GF-D8 (cell line): ENCODE measurements around the gene SHMT1.
A peak's percentile ranks its signal among the peaks of the same experiment; 100 is the strongest.
"Not testable (repeated sequence)": the region's sequence is repeated elsewhere in the genome, so short reads cannot be mapped to it uniquely, and the experiment has no call there.

Source experiments
- DNase-seq: peaks from one replicate; lab custom pipeline; 2025; lab: John Stamatoyannopoulos, UW

SHMT1 gene

GRCh38 chr17:18378614-18379013 is 15.3 kb upstream of the SHMT1 start:
- DNase-seq, result not testable (repeated sequence)

DNA sequence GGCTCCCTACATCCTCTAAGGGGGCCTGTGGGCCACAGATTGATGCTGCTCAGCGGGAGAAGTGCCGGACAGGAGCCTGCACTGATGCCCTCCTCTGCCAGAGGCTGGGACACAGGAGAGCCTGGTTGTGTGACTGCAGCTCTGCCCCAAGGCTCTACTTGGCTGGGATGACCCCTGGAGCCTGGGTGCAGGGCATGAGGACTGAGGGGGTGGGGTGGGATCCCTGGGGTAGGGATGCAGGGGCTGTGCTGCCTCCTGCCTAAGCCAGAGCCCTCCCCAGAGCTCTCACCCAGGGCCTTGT is 14.8 kb upstream of the SHMT1 start:
- DNase-seq, result no peak

DNA sequence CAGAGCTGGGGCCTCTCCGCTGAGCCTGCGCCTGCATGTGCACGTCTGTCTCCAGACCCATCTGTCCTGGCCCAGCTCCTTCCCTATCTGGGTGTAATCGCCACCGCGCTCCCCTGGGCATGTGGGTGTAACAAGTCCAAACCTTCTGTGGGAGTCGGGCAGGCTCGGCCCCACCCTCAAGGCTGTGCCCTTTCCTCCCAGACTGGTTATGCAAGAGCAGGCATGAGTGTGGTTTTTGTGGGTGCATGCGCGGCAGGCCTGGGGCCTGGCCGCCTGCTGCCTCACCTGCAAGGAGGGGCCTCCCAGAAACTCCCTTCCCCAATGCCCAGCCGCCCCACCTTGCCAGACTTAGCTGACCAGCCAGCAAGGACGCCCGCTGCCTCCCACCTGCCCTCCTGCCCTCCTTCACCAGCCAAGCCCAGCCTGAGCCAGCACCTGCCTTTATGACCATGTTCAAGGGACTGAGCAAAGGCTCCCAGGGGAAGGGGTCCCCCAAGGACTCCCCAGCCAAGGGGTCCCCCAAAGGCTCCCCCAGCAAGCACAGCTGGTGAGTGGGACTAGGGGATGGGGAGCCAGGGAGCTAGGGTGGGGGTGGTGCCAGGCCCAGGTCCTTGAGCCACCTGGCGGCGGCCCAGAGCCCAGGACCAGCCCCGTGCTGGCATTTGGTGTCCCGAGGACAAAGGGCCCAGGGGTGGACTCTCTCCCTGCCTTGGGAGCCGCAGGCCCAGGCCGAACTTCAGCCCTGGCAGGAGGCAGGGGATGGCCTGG is 14.3 kb upstream of the SHMT1 start, which contains the start of gene EVPLL:
EVPLL (plus strand) TSS at position 342 of the 768 bp plus-strand sequence. CDS start 3,160 bp downstream, outside the sequence.
- DNase-seq, result peak; percentile 63

DNA sequence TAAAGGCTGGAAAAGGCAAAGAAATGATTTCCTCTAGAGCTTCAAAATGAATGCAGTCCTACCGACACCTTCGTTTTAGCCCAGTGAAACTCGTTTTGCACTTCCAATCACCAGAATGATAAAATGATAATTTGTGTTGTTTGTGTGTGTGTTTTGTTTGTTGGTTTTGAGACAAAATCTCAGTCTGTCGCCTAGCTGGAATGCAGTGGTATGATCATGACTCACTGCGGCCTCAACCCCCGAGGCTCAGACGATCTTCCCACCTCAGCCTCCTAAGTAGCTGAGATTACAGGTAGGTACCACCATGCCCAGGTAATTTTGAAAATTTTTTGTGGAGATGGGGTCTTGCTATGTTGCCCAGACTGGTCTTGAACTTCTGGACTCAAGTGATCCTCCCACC is 10.9 kb upstream of the SHMT1 start:
- no peak for DNase-seq

DNA sequence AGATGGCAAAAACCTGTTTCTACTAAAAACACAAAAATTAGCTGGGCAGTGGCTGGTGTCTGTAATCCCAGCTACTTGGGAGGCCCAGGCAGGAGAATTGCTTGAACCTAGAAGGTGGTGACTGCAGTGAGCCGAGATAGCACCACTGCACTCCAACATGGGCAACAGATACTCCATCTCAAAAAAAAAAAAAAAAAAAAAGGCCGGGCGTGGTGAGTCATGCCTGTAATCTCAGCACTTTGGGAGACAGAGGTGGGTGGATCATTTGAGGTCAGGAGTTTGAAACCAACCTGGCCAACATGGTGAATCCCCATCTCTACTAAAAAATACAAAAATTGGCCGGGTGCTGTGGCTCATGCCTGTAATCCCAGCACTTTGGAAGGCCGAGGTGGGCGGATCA is 9.8 kb upstream of the SHMT1 start:
- DNase-seq, result not testable (repeated sequence)

DNA sequence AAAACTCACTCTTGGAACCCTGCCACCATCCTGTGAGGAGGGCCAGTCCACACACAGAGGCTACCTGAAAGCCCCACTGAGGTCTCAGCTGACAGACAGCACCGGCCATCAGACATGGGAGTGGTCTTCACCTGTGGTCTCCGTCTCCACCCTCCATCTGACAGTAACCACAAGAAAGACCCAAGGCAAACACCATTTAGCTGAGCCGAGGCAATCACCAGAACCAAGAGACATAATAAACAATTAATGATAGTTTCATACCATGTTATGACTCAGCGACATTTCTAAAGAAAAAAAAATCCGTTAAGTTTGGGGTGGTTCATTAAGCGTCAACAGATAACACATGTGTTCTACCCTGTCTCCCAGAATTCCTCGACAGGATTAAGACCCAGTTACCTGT is 8.1 kb upstream of the SHMT1 start:
- DNase-seq, result no peak

- no peak for DNase-seq
Observed at GRCh38 chr17:18370761-18371160, 7.4 kb upstream of the SHMT1 start.

DNA sequence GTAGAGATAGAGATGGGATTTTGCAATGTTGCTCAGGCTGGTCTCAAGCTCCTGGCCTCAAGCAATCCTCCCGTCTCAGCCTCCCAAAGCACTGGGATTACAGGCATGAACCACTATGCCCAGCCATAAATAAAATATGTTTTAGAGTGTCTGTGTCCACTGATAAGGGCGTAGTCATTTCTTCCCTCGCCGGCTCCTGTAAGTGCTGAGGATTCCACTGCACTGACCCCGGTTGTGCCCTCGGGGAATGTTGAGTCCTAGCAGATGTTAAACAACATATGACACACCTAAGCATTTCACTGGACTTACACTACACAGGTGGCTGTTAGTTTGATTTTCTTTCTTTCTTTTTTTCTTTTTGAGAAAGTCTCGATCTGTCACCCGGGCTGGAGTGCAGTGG is 5.6 kb upstream of the SHMT1 start:
- DNase-seq, result no peak

GRCh38 chr17:18364166-18364565 is 816 bp upstream of the SHMT1 start:
- DNase-seq, result no peak

- no peak for DNase-seq
Observed at GRCh38 chr17:18362698-18363100, 651 bp downstream of the SHMT1 start.

GRCh38 chr17:18361837-18362697 is 1.3 kb downstream of the SHMT1 start:
- DNase-seq, result no peak

DNA sequence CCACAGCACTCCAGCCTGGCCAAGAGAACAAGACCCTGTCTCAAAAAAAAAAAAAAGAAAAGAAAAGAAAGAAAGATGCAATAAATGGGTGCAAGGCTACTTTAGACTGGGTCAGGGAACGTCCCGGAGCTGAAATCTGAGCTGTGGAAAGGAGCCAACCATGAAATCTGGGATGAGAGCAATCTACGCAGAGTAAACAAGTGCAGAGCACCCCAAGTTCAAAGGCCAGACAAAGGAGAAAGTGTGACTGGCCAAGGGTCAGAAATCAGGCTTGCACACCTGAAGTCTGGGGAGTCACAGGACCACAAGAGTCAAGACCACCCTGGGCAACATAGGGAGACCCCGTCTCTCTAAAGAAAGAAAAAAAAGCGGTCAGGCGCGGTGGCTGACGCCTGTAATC is 2.8 kb downstream of the SHMT1 start:
- DNase-seq, result no peak

DNA sequence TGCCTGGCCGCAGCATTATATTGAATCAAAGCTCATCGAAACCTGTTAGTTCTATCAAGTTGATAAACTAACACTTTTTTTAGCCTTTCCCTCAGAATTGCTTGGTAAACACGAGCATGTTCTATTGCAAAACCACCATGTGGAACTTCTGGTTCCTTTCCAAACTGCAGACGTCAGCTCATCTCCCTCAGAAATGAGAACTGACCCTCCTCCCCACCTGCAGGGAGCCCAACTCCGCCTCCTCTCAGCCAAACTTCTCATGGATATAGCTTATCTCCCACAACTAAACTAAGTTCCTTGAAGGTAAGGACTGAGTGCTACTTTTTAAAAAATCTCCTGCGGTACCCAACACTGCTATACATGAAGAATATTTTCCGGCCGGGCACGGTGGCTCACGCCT is 6.7 kb downstream of the SHMT1 start:
- DNase-seq, result no peak

GRCh38 chr17:18353541-18353940 is 9.8 kb downstream of the SHMT1 start:
- DNase-seq, result no peak

GRCh38 chr17:18344021-18344420 is 19.3 kb downstream of the SHMT1 start:
- DNase-seq, result no peak

- no peak for DNase-seq
Observed at GRCh38 chr17:18339933-18340332, 23.4 kb downstream of the SHMT1 start.

GRCh38 chr17:18338158-18338557 is 25.2 kb downstream of the SHMT1 start:
- DNase-seq, result not testable (repeated sequence)

DNA sequence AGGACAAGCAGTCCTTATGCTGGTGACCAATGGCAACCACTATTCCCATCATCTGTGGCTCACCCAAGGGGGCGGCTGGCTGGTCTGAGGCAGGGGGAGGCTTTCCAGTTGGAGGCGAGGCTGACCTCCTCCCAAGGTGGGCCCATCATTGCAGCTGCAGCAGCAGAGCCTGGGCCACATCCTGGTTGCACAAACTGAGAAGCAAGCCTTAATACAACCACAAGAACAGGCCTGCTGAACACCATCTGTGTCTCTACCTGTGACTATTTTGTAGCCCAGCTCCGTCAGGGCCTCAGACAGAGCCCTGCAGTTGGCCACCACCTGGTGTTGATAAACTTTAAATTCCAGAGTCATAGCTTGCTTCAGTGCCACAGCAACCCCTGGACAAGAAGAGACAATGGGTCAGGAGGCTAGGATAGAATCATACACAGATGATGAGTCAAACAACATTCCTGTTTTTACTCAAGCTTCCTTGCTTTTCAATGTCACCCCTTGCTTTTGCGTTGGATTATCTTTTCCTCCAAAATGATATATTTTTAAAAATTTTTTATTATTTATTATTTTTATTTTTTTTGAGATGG is 30.4 kb downstream of the SHMT1 start:
- DNase-seq, result no peak

DNA sequence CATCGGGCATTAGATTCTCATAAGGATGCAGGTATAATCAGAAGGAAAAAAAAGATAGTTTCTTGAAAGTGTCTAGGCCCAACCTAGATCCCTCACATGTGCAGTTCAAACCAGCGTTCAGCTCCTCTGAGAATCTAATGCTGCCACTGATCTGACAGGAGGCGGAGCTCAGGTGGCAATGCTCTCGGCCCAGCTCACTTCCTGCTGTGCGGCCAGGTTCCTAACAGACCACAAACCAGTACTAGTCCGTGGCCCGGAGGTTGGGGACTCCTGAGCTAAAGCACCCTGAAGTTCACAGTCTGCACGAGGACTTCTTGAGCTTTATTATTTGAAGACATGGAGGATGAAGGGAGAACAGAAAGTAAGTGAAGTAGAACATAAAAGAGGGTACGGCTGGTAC is 31.5 kb downstream of the SHMT1 start:
- no peak for DNase-seq

DNA sequence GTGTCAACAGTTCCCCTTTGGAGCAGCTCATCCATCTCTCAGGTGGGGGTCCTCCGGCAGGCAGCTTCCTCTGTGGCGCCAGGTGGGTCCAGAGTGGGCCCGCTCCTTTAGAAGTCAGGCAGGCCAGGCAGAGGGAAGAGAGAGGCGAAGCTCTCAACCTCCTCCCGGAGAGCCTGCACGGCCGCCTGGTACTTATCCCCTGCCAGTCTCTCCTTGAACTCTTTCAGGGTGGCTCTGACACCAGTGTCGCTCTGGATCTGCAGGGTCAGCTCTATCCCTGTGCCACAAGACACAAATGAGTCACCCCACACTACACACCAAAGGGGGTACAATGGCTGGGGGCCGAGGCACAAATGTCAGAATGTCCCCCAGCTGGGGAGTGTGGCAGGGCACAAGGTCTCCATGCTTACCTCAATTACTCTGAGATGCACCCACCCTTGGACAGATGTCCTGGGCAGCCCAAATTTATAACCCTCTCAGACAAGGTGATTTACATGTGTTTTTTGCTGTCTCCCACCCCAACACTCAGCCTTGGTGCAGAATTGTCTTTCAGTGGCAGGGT is 34.6 kb downstream of the SHMT1 start:
- DNase-seq, result no peak

DNA sequence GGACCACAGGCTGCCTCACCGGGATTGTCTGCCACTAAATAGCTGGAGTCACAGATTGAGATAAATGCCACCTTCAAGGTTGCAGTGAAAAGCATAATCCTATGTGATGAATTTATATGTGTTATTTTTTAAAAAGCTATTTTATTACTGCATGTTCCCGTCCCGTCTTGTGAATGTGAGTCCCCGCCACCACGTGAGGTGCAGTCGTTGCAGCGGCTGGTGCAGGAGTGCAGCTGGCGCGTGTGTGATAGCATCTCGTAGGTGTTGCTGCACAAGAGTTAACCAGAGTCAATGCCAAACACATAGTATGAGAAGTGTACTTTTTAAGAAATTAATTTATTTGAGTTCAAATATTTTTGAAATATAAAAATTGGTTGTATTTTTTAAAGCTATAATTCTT is 35.8 kb downstream of the SHMT1 start:
- no peak for DNase-seq

DNA sequence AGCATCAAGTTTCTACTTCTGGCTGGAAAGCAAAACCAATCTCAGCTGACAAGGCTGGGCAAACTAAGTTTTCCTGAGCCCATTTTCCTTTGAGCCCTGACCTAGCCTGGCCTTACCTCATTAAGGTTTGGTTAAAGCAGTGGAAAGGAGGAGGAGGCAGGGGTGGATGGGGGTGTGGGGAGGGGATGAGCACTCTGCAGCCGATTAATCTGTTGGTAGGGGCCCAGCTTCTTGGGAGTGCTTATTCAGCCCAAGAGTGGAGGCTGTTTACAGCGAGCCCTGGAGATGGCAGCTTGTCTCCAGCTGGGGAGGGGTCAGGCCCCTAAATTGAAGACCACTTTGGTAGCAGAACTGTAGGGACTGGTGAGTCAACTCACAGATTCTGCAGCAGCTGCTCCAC is 36.3 kb downstream of the SHMT1 start:
- DNase-seq, result no peak

DNA sequence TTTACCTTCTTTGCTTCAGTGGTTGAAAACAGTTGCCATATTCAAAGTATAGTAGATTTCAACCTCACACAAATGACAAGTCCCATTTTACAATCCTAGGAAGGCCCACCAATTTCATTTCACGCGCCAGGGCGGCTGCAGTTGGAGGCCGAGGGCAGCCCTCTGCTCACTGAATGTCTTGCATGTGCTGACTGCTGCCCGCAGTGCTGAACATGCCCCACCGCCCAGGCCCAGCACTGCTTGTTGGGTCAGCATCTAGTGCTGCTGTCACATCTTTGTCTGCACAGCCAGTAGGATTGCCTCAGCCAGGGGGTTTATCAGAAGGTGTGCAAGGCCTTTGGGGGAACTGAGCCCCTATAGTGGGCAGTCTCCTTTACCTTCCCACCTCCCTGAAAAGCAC is 36.8 kb downstream of the SHMT1 start:
- DNase-seq, result no peak
